ENCODE results near the gene EIF2B5. TPM values are rescaled to one million over a fixed set of nuclear protein-coding genes. Genes with fewer than 3 reads are reported as not detected.

Gene EIF2B5
- total RNA-seq, 2 donors from 2014 or later = 38.7 to 39.7 TPM

- no peak overlapping the region for H3K4me3 ChIP-seq
- DNase-seq (ENCODE audit: low spot score) (no peak), ATAC-seq (ENCODE audit: insufficient number of reproducible peaks, low FRiP score, low read depth) (no peak)
- H3K4me1 ChIP-seq (ENCODE audit: control insufficient read depth in 1 of 2, low read depth in 2 of 2) = peaks cover 0 to 4% of the 10 kb centered on the region in 2 donors
- H3K27me3 ChIP-seq (replicated peaks; ENCODE audit: insufficient read depth) = no peaks in the 10 kb centered on the region
- H3K9me3 ChIP-seq = no peaks in the 10 kb centered on the region
- H3K27ac ChIP-seq = no peak overlapping the region
- TF ChIP-seq, protein P1, sequence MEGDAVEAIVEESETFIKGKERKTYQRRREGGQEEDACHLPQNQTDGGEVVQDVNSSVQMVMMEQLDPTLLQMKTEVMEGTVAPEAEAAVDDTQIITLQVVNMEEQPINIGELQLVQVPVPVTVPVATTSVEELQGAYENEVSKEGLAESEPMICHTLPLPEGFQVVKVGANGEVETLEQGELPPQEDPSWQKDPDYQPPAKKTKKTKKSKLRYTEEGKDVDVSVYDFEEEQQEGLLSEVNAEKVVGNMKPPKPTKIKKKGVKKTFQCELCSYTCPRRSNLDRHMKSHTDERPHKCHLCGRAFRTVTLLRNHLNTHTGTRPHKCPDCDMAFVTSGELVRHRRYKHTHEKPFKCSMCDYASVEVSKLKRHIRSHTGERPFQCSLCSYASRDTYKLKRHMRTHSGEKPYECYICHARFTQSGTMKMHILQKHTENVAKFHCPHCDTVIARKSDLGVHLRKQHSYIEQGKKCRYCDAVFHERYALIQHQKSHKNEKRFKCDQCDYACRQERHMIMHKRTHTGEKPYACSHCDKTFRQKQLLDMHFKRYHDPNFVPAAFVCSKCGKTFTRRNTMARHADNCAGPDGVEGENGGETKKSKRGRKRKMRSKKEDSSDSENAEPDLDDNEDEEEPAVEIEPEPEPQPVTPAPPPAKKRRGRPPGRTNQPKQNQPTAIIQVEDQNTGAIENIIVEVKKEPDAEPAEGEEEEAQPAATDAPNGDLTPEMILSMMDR (IDR thresholded peaks at IDR 0.05) = no peak
- peaks cover 84% of the 10 kb centered on the region for H3K36me3 ChIP-seq
These were observed 32.6 kb downstream of the EIF2B5 start for GRCh38 chr3:184167786-184168185.

GRCh38 chr3:184168363-184169120, 33.4 kb downstream of the EIF2B5 start:
- no peak for DNase-seq (ENCODE audit: low spot score)
- Histone ChIP-seq H3K27me3 (replicated peaks; ENCODE audit: insufficient read depth) (no peaks in the 10 kb centered on the region), H3K36me3 (peaks cover 83% of the 10 kb centered on the region), H3K27ac (no peak overlapping the region), H3K4me3 (no peak overlapping the region), H3K9me3 (no peaks in the 10 kb centered on the region), H3K4me1 (ENCODE audit: control insufficient read depth in 1 of 2, low read depth in 2 of 2) (no peaks in the 10 kb centered on the region)
- ATAC-seq (ENCODE audit: insufficient number of reproducible peaks, low FRiP score, low read depth) = no peak
- TF ChIP-seq, protein P1 (IDR thresholded peaks at IDR 0.05) = no peak

GRCh38 chr3:184169896-184170875, 35.0 kb downstream of the EIF2B5 start:
- Histone ChIP-seq H3K9me3 (no peaks in the 10 kb centered on the region), H3K27ac (no peak overlapping the region), H3K27me3 (replicated peaks; ENCODE audit: insufficient read depth) (no peaks in the 10 kb centered on the region), H3K4me3 (no peak overlapping the region), H3K4me1 (ENCODE audit: control insufficient read depth in 1 of 2, low read depth in 2 of 2) (peaks cover 0 to 5% of the 10 kb centered on the region in 2 donors), H3K36me3 (peaks cover 66% of the 10 kb centered on the region)
- DNase-seq (ENCODE audit: low spot score) (no peak), ATAC-seq (ENCODE audit: insufficient number of reproducible peaks, low FRiP score, low read depth) (no peak)
- TF ChIP-seq, protein P1 (IDR thresholded peaks at IDR 0.05) = no peak

GRCh38 chr3:184171562-184171961, 36.4 kb downstream of the EIF2B5 start:
- peaks cover 53% of the 10 kb centered on the region for H3K36me3 ChIP-seq
- H3K4me3 ChIP-seq = no peak overlapping the region
- H3K27me3 ChIP-seq (replicated peaks; ENCODE audit: insufficient read depth) = no peaks in the 10 kb centered on the region
- ATAC-seq (ENCODE audit: insufficient number of reproducible peaks, low FRiP score, low read depth) (no peak), DNase-seq (ENCODE audit: low spot score) (no peak)
- peaks cover 9 to 17% of the 10 kb centered on the region in 2 donors for H3K4me1 ChIP-seq (ENCODE audit: control insufficient read depth in 1 of 2, low read depth in 2 of 2)
- no peak overlapping the region for H3K27ac ChIP-seq
- no peaks in the 10 kb centered on the region for H3K9me3 ChIP-seq
- TF ChIP-seq, protein P1 (IDR thresholded peaks at IDR 0.05) = no peak
